ENCODE data around the gene EFCAB6. TPM values are rescaled to one million over a fixed set of nuclear protein-coding genes. Genes with fewer than 3 reads are reported as not detected.

EFCAB6 gene
- total RNA-seq, 1 donor from 2014 or later = 2.1 TPM

DNA sequence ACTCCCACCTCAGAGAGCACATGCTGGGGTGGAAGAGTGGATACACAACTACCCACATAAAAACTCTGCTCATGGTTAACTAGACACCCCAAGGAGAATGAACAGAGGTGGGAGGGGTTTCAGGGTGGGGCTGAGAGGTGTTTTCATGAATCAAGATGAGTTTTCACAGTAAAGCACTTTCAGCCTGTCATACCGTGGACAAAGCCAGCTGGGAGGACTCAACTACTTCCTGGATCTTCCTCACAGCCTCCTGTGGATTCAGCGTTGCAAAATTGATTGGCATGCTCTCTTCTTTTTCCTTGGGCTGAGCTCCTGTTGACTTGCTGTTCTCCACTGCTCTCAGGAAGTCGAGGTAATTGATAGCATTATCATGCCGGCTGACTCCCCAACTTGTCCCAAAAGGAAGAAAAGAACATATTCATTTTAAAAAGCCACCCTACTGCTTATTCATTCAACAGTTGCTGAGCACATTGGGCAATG, 231.8 kb downstream of the EFCAB6 start:
- no peak for DNase-seq

DNA sequence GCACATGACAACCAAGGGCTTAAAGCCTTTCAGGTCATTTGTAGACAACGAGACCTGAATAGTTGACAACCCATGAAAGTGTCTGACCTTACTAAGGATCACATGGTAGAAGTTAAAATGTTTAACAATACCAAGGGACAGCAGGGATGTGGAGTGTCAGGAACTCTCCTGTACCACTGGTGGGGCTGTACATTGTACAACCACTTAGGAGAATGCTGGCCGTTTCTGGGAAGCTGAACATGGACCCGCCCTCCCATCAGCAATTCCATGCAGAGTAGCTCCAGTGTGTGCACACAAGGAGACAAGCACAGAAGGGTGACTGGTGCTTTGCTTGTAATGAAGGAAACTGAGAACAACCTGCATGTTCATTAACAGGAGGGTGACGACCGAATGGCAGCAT, 237.4 kb downstream of the EFCAB6 start:
- DNase-seq = no peak

DNA sequence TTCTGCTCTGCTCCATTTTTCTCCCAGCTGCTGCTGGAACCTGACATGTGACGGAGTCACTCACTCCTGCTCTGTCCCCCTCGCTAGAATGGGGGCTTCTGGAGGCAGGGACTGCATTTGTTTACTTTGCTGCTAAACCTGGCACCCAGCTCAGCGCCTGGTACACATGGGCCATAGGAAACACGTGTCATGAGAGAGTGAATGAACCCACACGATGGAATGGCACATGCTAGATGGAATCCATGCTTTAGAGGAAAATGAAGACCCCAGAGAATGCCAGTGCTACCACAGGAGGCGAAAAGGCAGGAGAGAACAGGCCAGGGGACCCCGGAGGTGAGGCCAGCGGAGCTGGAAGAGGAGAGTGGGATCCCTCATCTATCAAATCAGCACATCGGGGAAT, 239.4 kb downstream of the EFCAB6 start:
- no peak for DNase-seq

DNA sequence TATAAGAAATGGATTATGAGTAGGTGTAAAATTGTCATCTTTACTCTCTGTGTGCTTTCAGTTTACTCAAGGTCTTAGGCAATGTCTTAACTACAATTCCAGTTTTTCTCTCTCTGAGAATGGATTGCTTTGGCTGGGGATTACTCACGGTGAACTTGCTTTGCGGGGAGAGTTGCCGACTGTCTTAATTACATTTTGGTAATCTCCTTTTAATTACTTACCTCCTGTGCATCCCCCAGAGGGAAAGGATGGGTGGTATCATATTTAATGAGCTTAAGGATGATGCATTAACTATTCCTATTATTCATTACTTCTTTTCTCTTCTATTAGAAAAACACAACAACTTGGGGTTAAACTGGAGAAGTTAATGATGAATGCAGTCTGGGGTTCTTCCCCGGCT, 240.9 kb downstream of the EFCAB6 start:
- DNase-seq = no peak

DNA sequence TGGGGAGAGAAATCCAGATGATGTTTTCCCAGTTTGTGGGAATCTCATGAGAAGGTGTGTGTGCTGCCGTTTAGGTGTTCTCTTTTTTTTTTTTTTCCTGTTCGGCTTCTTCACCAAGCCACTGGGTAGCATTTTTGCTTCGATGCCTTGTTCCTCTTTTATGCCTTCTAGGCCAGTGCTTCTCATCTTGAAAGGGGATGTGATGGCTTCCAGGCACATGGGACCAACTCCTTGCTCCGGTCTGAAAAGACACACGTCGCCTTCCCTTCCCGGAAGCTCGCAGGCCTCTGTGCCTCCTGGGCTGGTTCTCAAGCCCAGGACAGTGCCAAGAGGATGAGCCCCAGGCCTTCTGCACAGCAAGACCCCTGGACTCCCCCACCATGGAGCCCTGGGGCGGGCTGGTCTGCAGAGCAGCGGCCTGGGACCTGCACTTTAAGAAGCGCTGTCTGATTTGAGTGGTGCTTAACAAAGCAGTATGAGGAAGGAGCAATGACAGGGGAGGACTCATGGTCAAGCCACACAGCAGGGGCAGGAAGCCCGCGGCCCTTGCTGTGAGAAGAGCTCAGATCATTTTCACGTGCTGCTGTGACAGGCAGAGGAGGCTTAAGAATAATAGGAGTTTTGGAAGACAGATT, 241.5 kb downstream of the EFCAB6 start:
- no peak for DNase-seq

DNA sequence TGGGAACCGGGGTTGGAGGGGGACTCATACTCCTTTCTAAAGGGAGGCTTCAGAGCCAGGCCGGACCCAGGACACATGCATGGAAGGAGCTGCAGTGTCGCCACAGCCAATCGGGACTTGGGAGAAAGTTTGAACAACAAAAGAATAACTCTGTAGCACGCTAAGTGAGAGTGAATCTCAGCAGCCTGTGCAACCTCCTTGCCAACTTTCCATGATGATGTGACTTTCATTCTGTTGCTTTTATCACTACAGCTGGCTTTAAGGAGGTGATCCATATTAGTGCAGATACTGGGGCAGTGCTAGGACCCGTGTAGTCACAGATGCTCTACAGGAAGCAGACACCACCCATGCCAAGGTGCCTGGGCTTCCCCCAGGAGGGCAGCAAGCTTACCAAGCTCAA, 243.0 kb downstream of the EFCAB6 start:
- no peak for DNase-seq

DNA sequence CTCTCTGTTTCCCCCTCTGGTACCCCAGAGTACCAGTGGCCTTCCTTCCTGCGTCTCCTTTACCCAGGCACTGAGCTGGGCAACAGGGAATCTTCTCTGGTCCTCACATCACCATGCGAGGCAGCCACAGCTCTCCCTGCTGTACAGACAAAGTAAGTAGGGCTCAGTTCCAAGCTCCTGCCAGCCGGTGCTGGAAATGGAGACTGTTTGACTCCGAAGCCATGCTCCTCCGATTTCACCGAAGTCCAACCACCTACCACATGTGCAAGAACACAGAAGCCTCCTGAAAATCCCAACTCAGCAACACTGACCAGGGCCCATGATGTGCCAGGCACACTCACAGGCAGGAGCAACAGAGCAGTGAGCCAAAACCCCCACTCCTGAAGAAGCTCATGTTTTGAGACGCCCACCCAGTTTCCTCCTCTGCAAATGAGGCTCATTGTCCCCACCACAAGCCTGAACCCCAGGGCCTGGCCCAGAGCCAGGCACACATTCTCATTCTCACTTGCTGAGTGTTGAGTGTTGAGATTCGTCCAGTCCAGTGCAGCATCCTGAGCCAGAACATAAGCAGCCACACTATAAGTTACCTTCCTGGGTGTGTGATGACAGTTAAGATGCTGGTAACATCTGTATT, 244.3 kb downstream of the EFCAB6 start:
- no peak for DNase-seq

DNA sequence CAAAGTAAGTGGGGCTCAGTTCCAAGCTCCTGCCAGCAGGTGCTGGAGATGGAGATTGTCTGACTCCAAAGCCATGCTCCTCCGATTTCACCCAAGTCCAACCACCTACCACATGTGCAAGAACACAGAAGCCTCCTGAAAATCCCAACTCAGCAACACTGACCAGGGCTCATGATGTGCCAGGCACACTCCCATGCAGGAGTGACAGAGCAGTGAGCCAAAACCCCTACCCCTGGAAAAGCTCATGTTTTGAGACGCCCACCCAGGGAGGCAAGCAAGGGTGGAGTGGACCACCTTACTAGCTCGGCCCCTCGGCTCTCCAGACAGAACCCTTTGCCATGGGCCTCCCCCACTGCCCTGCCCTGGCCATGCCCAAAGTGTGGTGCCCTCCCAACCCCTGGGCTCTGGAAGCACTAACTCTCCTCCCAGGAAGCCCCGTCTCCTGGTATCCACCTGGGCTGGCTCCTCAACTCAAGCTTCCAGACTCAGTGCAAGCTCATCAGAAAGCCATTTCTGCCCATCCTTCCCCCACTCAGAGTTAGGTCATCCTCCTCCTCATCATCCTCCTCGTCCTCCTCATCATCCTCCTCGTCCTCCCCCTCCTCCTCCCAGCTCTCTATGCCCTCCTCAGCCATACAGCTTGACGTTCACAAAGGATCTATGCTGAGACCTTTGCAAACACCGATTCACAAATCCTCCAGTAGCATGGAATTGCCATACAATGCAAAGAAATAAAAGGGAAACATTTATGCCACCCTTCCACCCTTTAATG, 245.4 kb downstream of the EFCAB6 start:
- DNase-seq = no peak

DNA sequence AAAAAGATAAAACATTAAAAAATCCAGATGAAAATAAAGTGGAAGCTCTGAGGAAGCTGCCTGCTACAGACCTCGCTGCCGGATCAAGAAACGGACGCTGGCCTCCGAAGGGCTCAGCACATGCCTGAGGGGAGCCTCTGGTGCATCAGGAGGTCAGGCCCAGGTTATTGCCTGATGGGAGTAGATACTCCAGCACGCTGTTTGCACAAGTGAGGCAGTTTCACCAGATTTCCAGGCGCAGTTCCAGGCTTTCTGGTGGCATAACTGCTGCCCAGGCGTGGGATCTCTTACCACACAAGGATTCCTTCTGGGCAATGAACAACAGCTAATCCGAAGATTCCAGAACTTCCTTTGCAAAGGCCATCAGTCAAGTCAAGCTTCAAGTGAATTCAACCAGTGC, 246.1 kb downstream of the EFCAB6 start:
- DNase-seq = no peak

DNA sequence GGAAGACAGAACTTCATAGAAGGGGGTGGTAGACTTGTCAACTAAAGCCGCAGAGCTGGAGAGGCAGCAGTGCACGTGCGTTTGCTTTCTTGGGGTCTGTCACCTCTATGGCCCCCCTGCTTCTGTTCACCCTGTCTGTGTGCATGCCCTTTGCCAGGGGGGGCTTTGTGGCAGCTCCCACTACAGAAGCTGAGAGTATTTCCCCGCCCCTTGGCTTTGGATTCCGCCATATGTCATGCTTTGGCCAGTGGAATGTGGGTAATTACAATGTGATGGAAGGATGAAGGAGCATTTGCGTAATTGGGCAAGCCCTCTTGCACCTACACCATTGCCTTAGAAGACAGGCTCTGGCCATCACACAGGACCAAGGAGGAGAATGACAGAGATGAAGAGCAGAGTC, 247.2 kb downstream of the EFCAB6 start:
- no peak for DNase-seq

DNA sequence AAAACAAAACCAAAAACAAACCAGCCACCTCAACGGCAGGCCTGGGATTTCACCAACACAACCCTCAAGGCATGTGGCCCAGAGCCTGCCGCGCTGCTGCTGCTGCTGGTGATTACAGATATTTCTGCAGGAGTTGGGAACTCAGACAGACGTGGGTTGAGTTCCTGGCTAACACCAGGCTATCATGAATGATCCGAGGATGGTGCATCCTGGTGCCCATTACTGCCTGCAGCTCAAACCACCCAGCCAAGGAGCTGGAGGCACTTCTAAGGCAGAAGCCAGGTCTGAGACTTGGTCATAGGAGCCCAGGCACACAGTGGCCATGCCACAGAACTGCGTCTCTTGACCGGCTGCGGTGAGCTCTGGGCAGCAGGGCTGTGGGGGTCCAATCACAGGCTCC, 248.5 kb downstream of the EFCAB6 start:
- DNase-seq = no peak

DNA sequence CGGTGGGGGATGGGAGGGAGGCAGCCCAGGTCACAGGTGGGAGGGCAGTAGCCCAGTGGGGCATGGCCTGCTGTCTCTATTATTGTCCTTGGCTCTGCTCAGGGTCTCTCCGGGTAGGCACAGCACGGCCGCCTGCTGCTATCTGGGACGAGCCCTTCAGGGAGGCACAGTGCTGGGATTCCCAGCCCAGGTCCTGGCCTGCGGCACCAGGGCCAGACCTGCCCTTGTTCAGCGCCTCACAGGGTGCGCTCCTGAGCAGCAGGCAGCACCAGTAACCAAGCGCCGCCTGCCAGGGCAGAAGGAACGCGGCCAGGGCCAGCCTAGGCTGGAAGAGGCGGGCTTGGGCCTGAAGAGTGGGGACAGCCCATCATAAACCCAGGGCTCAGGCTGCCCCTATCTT, 249.3 kb downstream of the EFCAB6 start:
- no peak for DNase-seq

DNA sequence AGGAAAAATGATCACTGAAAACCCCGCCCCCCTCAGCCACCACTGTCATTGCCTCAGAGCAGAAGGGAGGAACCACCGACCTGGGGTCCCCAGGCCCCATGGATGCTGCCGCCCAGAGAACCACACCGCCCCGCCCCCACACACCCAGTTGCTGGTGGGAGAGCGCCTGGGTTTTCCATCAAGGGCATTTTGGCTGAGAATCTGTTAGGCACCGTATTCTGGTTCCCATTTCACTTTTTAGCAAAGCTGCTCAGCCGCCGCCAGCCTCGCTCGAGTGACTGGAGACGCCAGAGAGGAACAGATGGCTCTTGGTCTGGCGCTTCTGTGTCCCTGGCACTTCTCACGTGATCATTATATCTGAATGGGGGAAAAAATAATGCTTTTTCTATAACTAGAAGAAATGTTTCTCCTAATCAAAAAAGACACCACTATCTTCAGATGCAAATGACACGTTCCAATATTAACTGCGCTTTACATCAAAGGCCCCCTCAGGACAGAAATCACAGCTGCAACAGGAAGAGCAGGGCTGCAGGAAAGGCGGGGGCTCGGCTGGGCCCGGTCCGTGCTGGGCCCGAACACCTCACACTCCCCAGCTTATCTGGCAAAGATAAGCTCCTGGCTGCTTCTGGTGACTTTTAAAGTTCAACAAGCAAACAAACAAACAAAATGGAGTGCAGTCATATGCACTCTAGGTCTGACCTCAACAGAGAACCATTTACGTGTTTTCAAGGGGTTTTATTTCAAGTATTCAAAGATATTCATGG, 250.5 kb downstream of the EFCAB6 start:
- DNase-seq = no peak

DNA sequence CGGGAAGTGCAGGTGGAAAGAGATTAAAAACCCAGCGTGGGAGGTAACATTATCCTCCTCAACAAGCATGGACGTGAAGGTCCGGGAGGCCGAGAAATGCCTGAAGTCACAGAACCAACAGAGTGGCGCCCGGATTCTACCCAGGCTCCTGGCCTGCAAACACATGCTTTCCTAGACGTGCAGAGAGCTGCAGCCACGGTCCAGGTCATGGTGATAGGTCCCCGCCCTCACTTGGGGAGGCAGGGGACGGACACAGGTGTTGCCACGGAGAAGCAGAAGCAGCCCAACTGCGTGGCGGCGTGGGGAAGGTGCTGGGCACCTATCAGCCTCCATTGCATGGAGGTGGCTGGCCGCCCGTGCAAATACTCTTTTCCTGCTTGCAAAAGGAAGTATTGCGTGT, 251.5 kb downstream of the EFCAB6 start:
- no peak for DNase-seq

DNA sequence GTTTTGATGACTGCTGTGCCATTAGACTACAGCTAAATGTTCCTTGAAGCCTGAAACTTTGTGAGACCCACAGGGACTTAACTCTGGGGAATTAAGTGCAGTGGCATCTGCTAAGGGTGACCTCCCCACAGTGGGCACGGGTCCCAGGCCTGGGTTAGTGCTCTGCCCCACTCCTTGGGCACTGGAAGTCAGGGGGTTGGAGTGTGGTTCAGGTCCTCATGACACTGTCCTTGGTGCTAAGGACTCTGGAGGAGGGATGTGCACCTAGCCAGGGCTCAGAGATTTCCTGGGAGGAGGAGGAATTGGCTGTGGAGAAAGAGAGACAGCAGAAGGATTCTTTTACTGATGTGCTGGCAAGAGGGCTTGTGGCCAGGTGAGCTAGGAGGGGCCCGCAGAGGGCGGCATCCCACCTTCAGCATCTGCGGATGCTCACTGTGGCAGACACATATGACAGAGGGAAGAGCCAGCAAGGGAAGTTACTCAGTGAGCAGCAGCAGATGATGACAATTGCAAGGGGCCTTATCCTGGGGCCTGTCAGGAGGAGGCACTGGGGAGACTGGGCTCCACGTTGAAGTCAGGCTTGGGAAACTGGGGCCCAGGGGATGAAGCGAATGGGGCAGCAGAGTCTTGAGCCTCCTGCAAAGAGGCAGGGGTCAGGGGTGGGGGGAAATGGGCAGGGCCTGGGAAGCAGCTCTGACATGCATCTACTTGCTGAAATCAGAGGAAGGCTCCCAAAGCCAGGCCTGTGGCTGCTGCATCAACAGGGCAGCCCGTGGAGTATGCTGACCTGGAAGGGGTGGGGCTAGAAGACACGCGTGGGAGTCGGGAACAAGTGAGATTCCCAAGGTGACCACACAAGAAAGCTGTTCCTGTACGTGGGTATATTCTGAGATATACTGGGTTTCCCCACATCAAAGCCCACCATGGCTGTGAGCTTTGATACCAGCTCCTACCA, 256.3 kb downstream of the EFCAB6 start:
- no peak for DNase-seq

DNA sequence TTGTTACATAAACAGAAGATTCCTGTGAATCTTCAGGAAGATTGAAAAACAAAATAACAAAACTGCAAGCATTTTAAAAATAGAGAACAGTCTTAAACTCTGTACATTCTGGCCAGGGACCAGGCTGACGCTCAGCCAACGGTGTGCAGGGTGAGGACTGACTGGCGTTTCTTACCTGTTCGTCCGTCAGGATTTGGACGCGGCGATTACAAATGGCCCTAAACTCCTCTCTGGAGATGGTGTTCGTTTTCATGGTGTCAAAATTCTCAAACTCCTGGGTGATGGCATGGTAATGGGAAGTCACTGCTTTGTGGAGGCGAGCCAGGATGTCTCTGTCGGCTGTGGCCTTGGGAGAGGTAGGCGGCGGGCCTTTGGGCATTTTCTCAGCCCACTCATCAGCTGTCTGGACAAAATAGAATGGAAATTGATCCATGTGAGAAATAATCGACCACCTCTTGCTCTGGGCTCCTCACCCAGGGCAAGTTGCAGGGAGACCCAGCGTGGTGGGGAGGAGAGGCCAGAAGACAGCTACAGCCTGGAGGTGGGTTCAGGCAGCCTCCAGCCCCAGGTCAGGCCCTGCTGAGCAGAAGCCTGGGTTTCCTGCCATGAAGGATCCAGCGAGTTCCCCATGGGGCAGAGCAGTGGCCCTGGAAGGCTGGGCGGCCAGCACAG, 257.3 kb downstream of the EFCAB6 start:
- no peak for DNase-seq

DNA sequence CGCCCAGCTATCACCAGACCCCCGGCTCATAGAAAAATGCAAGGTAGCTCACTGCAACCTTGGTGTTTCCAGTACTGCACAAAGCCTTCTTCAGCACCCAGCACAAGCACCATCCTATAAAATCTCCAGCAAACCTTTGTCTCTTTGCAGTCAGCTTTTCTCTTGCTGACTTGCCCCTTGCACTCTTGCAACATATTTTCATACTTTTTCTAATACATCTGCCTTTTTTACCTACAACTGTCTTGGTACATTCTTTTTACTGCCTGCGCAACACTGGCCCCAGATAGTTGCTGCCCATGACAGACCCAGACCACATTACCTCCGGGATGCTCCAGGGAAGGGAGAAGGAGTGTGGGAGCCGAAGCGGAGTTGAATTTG, 257.9 kb downstream of the EFCAB6 start:
- DNase-seq = no peak

DNA sequence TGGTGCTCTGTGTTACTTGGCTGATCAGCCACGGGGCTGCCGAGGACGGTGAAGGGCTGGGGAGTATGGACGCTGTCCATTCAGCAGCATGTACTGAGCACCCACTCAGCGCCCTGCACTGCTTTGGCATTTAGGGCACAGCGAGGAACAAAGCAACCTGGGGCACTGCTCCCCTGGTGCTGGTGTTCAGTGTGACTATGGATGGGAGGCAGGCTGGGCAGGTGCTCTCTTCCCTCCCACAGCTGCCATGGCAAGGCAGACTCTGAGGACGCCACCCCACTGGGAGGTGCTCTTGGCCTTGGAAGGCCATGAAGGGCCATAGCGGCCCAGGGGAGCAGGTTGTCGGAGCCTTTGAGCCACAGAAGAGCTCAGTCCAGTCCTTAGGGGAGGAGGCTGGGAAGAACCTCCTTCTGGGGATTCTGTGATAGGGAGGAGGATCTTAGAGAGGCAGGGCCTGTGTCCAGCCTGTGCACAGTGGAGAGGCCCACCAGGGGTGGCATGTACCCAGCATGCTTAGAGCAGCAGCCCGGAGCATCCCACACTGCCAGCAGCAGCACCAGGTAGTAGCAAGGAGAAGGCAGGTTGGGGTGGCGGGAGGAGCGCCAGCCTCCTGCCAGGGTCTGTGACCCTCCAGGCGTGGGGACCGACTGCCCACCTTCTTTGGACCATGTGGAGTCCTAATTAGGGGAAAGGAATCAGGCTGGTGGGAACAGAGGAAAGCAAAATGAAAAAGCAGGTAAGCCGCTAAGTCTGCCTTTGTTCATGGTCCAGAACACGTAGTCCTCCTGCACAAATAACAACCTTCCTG, 258.4 kb downstream of the EFCAB6 start:
- DNase-seq = no peak

DNA sequence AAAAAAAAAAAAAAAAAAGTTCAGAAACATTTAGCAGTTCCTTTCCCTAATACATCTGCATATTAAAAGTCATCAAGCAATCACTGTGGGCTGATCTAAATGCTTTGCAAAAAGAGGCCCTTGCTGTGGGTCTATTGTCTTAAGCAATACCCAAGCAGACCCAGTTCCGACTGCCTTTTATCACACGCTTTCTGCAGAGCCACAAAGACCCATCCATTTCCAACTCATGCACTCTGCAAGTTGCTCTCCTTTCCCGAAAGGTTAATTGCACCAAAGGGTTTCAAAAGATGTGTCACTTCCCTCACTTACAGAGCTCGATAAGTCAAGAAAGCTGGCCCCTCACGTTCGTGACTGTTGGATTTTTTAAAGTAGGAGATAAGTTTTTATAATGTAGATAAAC, 261.4 kb downstream of the EFCAB6 start:
- no peak for DNase-seq

DNA sequence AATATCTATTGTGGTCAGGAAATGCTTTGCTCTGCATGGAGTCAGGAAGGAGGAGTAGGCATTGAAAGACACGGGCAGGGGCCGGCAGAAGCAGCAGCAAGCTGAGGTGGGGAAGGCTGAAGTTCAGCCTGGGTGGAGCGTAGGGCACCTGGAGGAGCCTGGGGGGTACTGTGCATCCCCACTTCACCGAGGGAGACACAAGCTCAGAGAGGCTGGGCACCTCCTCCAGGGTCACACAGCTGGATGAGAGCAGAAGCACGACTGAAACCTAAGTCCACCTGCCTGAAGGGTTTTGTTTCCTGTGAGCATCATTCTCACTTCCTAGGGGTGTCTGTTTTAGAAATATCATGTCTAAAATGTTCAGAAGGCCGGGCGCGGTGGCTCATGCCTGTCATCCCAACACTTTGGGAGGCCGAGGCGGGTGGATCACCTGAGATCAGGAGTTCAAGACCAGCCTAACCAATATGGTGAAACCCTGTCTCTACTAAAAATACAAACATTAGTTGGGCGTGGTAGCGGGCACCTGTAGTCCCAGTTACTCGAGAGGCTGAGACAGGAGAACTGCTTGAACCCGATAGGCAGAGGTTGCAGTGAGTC, 262.0 kb downstream of the EFCAB6 start:
- DNase-seq = no peak

Data from skin of body (tissue), 2 donors.